CD14-positive monocyte (primary cell): Measurements from ENCODE around the gene ZFPL1. TPM values are rescaled to one million over a fixed set of nuclear protein-coding genes. Genes with fewer than 3 reads are reported as not detected.
A peak's percentile ranks its signal among the peaks of the same experiment; 100 is the strongest.

Experiments used
- DNase-seq, 3 donors: peaks; one replicate each; pipeline ENCODE4 v3.0.0-alpha.2; 2011 to 2022
- H2AFZ ChIP-seq: 2 replicates; pipeline ENCODE4 v1.6.0; 2012; ENCODE audit warnings: mild to moderate bottlenecking, low read depth, low read length, inconsistent platforms; ENCODE audit not compliant: insufficient read depth, poor library complexity, severe bottlenecking
- H3K27ac ChIP-seq, 2 donors: 1 replicate in 1 of 2; 2 replicates in 1 of 2; pipeline ENCODE4 v1.5.1; 2012 to 2013; ENCODE audit warnings: low read length in 2 of 2, control low read depth in 1 of 2, inconsistent platforms in 1 of 2, low read depth in 1 of 2, mild to moderate bottlenecking in 1 of 2
- H3K27me3 ChIP-seq, 2 donors: one replicate each; pipeline versions ENCODE4 v1.6.0 to v1.6.1; 2011 to 2013; ENCODE audit warnings: low read length in 2 of 2; ENCODE audit not compliant: control insufficient read depth in 2 of 2, insufficient read depth in 2 of 2
- H3K36me3 ChIP-seq, 2 donors: replicated peaks in 1 of 2; 1 replicate in 1 of 2; 2 replicates in 1 of 2; pipeline versions ENCODE4 v1.5.1 to v1.6.1; 2012 to 2013; ENCODE audit warnings: low read length in 2 of 2, control low read depth in 1 of 2, inconsistent platforms in 1 of 2, mild to moderate bottlenecking in 1 of 2; ENCODE audit not compliant: insufficient read depth in 2 of 2, control insufficient read depth in 1 of 2
- H3K4me1 ChIP-seq, 2 donors: 1 replicate in 1 of 2; 2 replicates in 1 of 2; pipeline versions ENCODE4 v1.5.1 to v1.6.1; 2012 to 2013; ENCODE audit warnings: low read length in 2 of 2, control low read depth in 1 of 2, inconsistent platforms in 1 of 2, mild to moderate bottlenecking in 1 of 2, moderate library complexity in 1 of 2; ENCODE audit not compliant: insufficient read depth in 2 of 2, control insufficient read depth in 1 of 2
- H3K4me2 ChIP-seq: replicated peaks from 2 replicates; pipeline ENCODE3; 2012; ENCODE audit warnings: low read length, moderate library complexity, mild to moderate bottlenecking; ENCODE audit not compliant: poor library complexity, severe bottlenecking; ENCODE audit errors: extremely low read depth
- H3K4me3 ChIP-seq, 3 experiments: fragments of 200-600 bp in 1 of 3; sonication (generic) in 1 of 3; replicated peaks in 1 of 3; 1 replicate in 2 of 3; 2 replicates in 1 of 3; pipeline ENCODE4 v1.5.1; 2011 to 2013; ENCODE audit warnings: low read length in 3 of 3, mild to moderate bottlenecking in 3 of 3, control low read depth in 2 of 3, low read depth in 2 of 3, inconsistent platforms in 1 of 3, moderate library complexity in 1 of 3
- H3K79me2 ChIP-seq: 2 replicates; pipeline ENCODE4 v1.6.0; 2012; ENCODE audit warnings: mild to moderate bottlenecking, control low read depth, inconsistent platforms, low read length, moderate library complexity; ENCODE audit not compliant: insufficient read depth
- H3K9ac ChIP-seq: 2 replicates; pipeline ENCODE4 v1.6.0; 2017; ENCODE audit warnings: low read length, mild to moderate bottlenecking; ENCODE audit not compliant: insufficient read depth, poor library complexity, severe bottlenecking
- H3K9me3 ChIP-seq, 2 donors: replicated peaks in 1 of 2; 1 replicate in 1 of 2; 2 replicates in 1 of 2; pipeline versions ENCODE4 v1.5.1 to v1.6.1; 2012 to 2013; ENCODE audit warnings: low read length in 2 of 2, control low read depth in 1 of 2; ENCODE audit not compliant: control insufficient read depth in 1 of 2, insufficient read depth in 1 of 2
- H4K20me1 ChIP-seq: 2 replicates; pipeline ENCODE4 v1.6.0; 2012; ENCODE audit warnings: mild to moderate bottlenecking, low read length, control low read depth, moderate library complexity; ENCODE audit not compliant: insufficient read depth
- H3K27ac Mint-ChIP-seq, 7 donors: one replicate each; pipeline ENCODE4 v1.8.0; 2020; ENCODE audit warnings: mild to moderate bottlenecking in 7 of 7, mixed read lengths in 7 of 7, moderate library complexity in 6 of 7, inconsistent platforms in 2 of 7
- H3K27me3 Mint-ChIP-seq, 3 donors: one replicate each; pipeline ENCODE4 v1.8.0; 2021 to 2022; ENCODE audit warnings: low read depth in 3 of 3, mild to moderate bottlenecking in 3 of 3, mixed read lengths in 3 of 3, moderate library complexity in 3 of 3, inconsistent platforms in 1 of 3
- H3K36me3 Mint-ChIP-seq, 2 donors: one replicate each; pipeline ENCODE4 v1.8.0; 2020; ENCODE audit warnings: mixed read lengths in 2 of 2, inconsistent platforms in 1 of 2, mild to moderate bottlenecking in 1 of 2
- H3K4me1 Mint-ChIP-seq: one replicate; pipeline ENCODE4 v1.8.0; 2020; ENCODE audit warnings: mild to moderate bottlenecking, mixed read lengths
- H3K4me3 Mint-ChIP-seq, 2 donors: one replicate each; pipeline ENCODE4 v1.8.0; 2020; ENCODE audit warnings: mild to moderate bottlenecking in 2 of 2, mixed read lengths in 2 of 2, moderate library complexity in 1 of 2
- H3K9me3 Mint-ChIP-seq, 7 donors: one replicate each; pipeline ENCODE4 v1.8.0; 2020 to 2022; ENCODE audit warnings: mixed read lengths in 7 of 7, mild to moderate bottlenecking in 6 of 7, moderate library complexity in 6 of 7, inconsistent platforms in 2 of 7
- WGBS: methylation state at CpG from one replicate; pipeline ENCODE4 v1.1.5; 2013; ENCODE audit warnings: missing lambda C conversion rate; ENCODE audit not compliant: insufficient coverage; 5-methylcytosine and 5-hydroxymethylcytosine counted together
- intact Hi-C, 2 donors: fragments of 100-400 bp; cut with micrococcal nuclease; formaldehyde crosslinking; loops; one replicate each; pipeline versions ENCODE4 v1.15.0 to v1.15.1; 2023
- polyA plus RNA-seq, 3 donors: library from polyadenylated mRNA; depleted of rRNA in 1 of 3; unstranded in 2 of 3; stranded (reverse) in 1 of 3; fragments of 300-500 nt in 2 of 3; fragments of >200 nt in 1 of 3; fragmentation: Illumina TruSeq in 2 of 3; gene quantifications; 1 replicate in 2 of 3; 2 replicates in 1 of 3; pipeline ENCODE4 v1.2.3, GENCODE V29; 2012 to 2021
- TF ChIP-seq, protein P1 (sequence below): fragments of 200-600 bp; IDR thresholded peaks from one replicate; pipeline ENCODE4 v1.8.0; 2022; ENCODE audit warnings: antibody characterized with exemption, mild to moderate bottlenecking

The ZFPL1 gene
- polyA plus RNA-seq, 3 donors: 25.1 to 41.1 (median 27.2) TPM

DNA sequence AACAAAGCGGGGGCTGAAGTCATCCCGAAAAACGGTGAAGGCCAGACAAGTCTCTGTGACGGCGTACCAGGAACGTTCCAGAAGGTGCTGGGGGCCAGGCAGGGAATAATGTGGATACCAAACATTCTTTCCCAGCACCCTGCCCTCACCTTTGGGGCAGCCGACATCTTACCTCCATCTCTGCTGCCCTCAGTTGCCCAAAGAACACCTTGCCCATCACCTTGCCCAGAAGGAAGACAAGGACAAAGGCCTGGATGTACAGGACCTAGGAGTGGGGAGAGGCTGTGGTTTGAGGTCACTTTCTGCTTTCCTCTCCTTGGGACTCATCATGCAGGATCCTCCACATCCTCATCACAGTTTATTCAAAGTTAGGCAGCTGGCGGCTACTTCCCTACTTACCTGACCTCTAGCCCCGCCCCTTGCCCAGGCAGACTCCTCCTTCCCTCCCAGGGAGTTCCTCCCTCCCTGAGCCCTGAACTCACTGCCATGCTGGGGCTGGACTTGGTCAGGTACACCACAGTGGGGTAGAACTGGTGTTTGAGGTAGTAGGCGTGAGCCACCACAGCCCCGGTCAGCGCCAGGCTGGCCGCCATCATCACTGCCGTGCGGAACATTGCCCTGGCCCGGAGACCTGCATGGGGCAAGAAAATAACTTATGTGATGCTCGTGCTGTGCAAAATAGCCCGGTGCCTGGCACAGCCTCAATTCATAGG is 49.1 kb downstream of the ZFPL1 start:
- Mint-ChIP-seq H3K4me3 (peak overlapping the region; percentile 92 to 99), H3K9me3 (no peaks in the 10 kb centered on the region), H3K4me1 (peaks cover 29% of the 10 kb centered on the region), H3K27me3 (peaks cover 0 to 2% (median 2%) of the 10 kb centered on the region in 3 donors), H3K27ac (peak overlapping the region; percentile 99 to 100 (median 99)), H3K36me3 (peaks cover 36 to 57% of the 10 kb centered on the region in 2 donors)
- Histone ChIP-seq H3K4me3 (peak overlapping the region; percentile 51 to 98 (median 92)), H3K27ac (peak overlapping the region; percentile 99 to 100), H3K27me3 (no peaks in the 10 kb centered on the region), H2AFZ (peak overlapping the region; percentile 84), H3K4me1 (peaks cover 30 to 31% of the 10 kb centered on the region in 2 donors), H3K9ac (peak overlapping the region; percentile 99), H4K20me1 (peaks cover 41% of the 10 kb centered on the region), H3K9me3 (no peaks in the 10 kb centered on the region), H3K36me3 (peaks cover 41 to 46% of the 10 kb centered on the region in 2 donors), H3K4me2 (peak overlapping the region; percentile 95), H3K79me2 (peaks cover 38% of the 10 kb centered on the region)
- WGBS: 84% methylated on average over 6 of the region's 18 CpGs
- TF ChIP-seq, protein P1, sequence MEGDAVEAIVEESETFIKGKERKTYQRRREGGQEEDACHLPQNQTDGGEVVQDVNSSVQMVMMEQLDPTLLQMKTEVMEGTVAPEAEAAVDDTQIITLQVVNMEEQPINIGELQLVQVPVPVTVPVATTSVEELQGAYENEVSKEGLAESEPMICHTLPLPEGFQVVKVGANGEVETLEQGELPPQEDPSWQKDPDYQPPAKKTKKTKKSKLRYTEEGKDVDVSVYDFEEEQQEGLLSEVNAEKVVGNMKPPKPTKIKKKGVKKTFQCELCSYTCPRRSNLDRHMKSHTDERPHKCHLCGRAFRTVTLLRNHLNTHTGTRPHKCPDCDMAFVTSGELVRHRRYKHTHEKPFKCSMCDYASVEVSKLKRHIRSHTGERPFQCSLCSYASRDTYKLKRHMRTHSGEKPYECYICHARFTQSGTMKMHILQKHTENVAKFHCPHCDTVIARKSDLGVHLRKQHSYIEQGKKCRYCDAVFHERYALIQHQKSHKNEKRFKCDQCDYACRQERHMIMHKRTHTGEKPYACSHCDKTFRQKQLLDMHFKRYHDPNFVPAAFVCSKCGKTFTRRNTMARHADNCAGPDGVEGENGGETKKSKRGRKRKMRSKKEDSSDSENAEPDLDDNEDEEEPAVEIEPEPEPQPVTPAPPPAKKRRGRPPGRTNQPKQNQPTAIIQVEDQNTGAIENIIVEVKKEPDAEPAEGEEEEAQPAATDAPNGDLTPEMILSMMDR: no peak
- peak in 2 of 3 donors; percentile 36 to 48 for DNase-seq
- intact Hi-C loops: no loop called here

DNA sequence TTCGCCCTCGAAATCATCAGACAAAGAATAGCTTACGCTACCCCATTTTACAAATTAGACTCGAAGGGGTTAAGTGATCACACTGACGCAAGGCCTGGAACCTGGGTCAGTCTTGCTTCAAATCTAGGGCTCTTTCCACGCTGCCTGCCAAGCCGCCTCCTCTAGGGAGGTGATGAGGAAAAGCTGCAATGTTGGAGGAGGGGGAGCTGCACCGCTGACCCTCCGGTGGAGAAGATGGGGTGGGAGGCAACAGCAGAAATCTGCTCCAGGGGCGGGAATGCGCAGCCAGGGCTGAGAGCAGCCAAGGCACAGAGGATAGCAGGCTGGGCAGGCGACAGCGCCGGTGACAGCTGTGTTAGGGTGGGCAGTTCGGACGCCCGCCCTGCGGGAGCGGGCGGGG is 49.7 kb downstream of the ZFPL1 start:
- Mint-ChIP-seq H3K4me1 (peaks cover 29% of the 10 kb centered on the region), H3K4me3 (peak overlapping the region; percentile 92 to 99), H3K9me3 (no peaks in the 10 kb centered on the region), H3K27ac (peak overlapping the region; percentile 99 to 100 (median 99)), H3K36me3 (peaks cover 30 to 51% of the 10 kb centered on the region in 2 donors), H3K27me3 (peaks cover 0 to 2% (median 2%) of the 10 kb centered on the region in 3 donors)
- Histone ChIP-seq H3K9me3 (no peaks in the 10 kb centered on the region), H3K36me3 (peaks cover 35 to 40% of the 10 kb centered on the region in 2 donors), H2AFZ (peak overlapping the region; percentile 84), H3K9ac (peak overlapping the region; percentile 99), H3K27me3 (no peaks in the 10 kb centered on the region), H3K4me3 (peak overlapping the region; percentile 51 to 98 (median 92)), H3K4me1 (peaks cover 30 to 31% of the 10 kb centered on the region in 2 donors), H3K79me2 (peaks cover 38% of the 10 kb centered on the region), H3K4me2 (peak overlapping the region; percentile 95), H3K27ac (peak overlapping the region; percentile 99 to 100), H4K20me1 (peaks cover 35% of the 10 kb centered on the region)
- WGBS: 1% methylated on average over 16 of the region's 20 CpGs
- no peak for DNase-seq
- TF ChIP-seq, protein P1: no peak
- intact Hi-C loops: loop anchor here in 1 of 2 donors (2.0 kb wide), 2 partner anchors 17 kb away; partner anchors contain the start of gene ZNHIT2
